GM23338 (cell line): Measurements from ENCODE around the gene RPS29. TPM values are rescaled to one million over a fixed set of nuclear protein-coding genes. Genes with fewer than 3 reads are reported as not detected.
"Not testable (repeated sequence)": the region's sequence is repeated elsewhere in the genome, so short reads cannot be mapped to it uniquely, and the experiment has no call there.

ENCODE experiments used
- ATAC-seq: fragments of 200-7000 bp; cut with Tn5 transposase; 3 replicates; pipeline ENCODE4 v1.9.1; 2020
- DNase-seq: peaks from one replicate; pipeline ENCODE4 v3.0.0-alpha.2; 2015; ENCODE audit warnings: low spot score
- H2AFZ ChIP-seq: fragments of 200-600 bp; sonication (generic); 2 replicates; pipeline ENCODE4 v1.8.0; 2016; ENCODE audit warnings: antibody characterized with exemption, mild to moderate bottlenecking, moderate library complexity
- H3F3A ChIP-seq: fragments of 200-600 bp; sonication (generic); replicated peaks from 2 replicates; pipeline ENCODE4 v1.8.0; 2017; ENCODE audit warnings: antibody characterized with exemption, mixed run types, low read depth
- H3K27ac ChIP-seq: fragments of 200-600 bp; sonication (generic); 2 replicates; pipeline ENCODE4 v1.6.1; 2016; ENCODE audit warnings: low read depth
- H3K27me3 ChIP-seq: fragments of 200-600 bp; sonication (generic); 2 replicates; pipeline ENCODE4 v1.8.0; 2016; ENCODE audit warnings: mild to moderate bottlenecking, mixed run types, moderate library complexity; ENCODE audit not compliant: insufficient read depth
- H3K36me3 ChIP-seq: fragments of 200-600 bp; sonication (generic); 2 replicates; pipeline ENCODE4 v1.8.0; 2016; ENCODE audit warnings: mild to moderate bottlenecking; ENCODE audit not compliant: insufficient read depth
- H3K4me1 ChIP-seq: fragments of 200-600 bp; sonication (generic); 2 replicates; pipeline ENCODE4 v1.8.0; 2016; ENCODE audit warnings: mild to moderate bottlenecking, moderate library complexity; ENCODE audit not compliant: insufficient read depth
- H3K4me2 ChIP-seq: fragments of 200-600 bp; sonication (generic); 2 replicates; pipeline ENCODE4 v1.7.1; 2017; ENCODE audit warnings: mixed run types
- H3K4me3 ChIP-seq: fragments of 200-600 bp; sonication (generic); 2 replicates; pipeline ENCODE4 v1.6.1; 2016; ENCODE audit warnings: mixed run types
- H3K79me2 ChIP-seq: fragments of 200-600 bp; sonication (generic); replicated peaks from 2 replicates; pipeline ENCODE4 v1.8.0; 2017; ENCODE audit warnings: mild to moderate bottlenecking; ENCODE audit not compliant: insufficient read depth
- H3K9me2 ChIP-seq: fragments of 200-600 bp; sonication (generic); 2 replicates; pipeline ENCODE4 v1.8.0; 2017; ENCODE audit not compliant: insufficient read depth
- H4K20me1 ChIP-seq: fragments of 200-600 bp; sonication (generic); replicated peaks from 2 replicates; pipeline ENCODE4 v1.8.0; 2017; ENCODE audit warnings: mild to moderate bottlenecking; ENCODE audit not compliant: insufficient read depth
- H3K27ac Mint-ChIP-seq: 2 replicates; pipeline ENCODE4 v1.8.0; 2020; ENCODE audit warnings: inconsistent platforms, mild to moderate bottlenecking, moderate library complexity, mixed read lengths
- H3K27me3 Mint-ChIP-seq: 3 replicates; pipeline ENCODE4 v1.8.0; 2022; ENCODE audit warnings: low read depth, mild to moderate bottlenecking, moderate library complexity, mixed read lengths, inconsistent platforms; ENCODE audit not compliant: insufficient read depth, poor library complexity
- H3K36me3 Mint-ChIP-seq: 3 replicates; pipeline ENCODE4 v1.8.0; 2021; ENCODE audit warnings: low read depth, mild to moderate bottlenecking, inconsistent platforms, moderate library complexity, mixed read lengths
- H3K4me1 Mint-ChIP-seq: 3 replicates; pipeline ENCODE4 v1.8.0; 2020; ENCODE audit warnings: mild to moderate bottlenecking, inconsistent platforms, mixed read lengths
- H3K4me3 Mint-ChIP-seq: 3 replicates; pipeline ENCODE4 v1.8.0; 2021; ENCODE audit warnings: moderate library complexity, mild to moderate bottlenecking, inconsistent platforms, mixed read lengths
- H3K9me3 Mint-ChIP-seq: 3 replicates; pipeline ENCODE4 v1.8.0; 2020; ENCODE audit warnings: moderate library complexity, mild to moderate bottlenecking, inconsistent platforms, mixed read lengths
- CREB1 ChIP-seq: fragments of 250-450 bp; sonication (Bioruptor Pico); IDR thresholded peaks from 2 replicates; pipeline ENCODE4 v1.5.0; 2020; ENCODE audit warnings: low read depth, mild to moderate bottlenecking, moderate library complexity
- CTCF ChIP-seq, 2 experiments: fragments of 200-600 bp in 1 of 2; sonication (generic) in 1 of 2; conservative IDR thresholded peaks; 2 replicates each; pipeline versions ENCODE4 v1.5.1 to v1.6.1; 2016 to 2017; ENCODE audit warnings: antibody characterized with exemption in 2 of 2, low read depth in 2 of 2, mild to moderate bottlenecking in 2 of 2, moderate library complexity in 1 of 2
- ETS1 ChIP-seq: IDR thresholded peaks from 2 replicates; pipeline ENCODE4 v1.6.1; 2016; ENCODE audit warnings: antibody characterized with exemption
- EZH2 ChIP-seq: fragments of 200-600 bp; sonication (generic); IDR thresholded peaks from one replicate; pipeline ENCODE4 v1.8.0; 2017; ENCODE audit warnings: antibody characterized with exemption, mild to moderate bottlenecking, low read depth; ENCODE audit not compliant: unreplicated experiment
- JUNB ChIP-seq: IDR thresholded peaks from one replicate; pipeline ENCODE4 v1.6.1; 2016; ENCODE audit warnings: antibody characterized with exemption; ENCODE audit not compliant: unreplicated experiment
- NANOG ChIP-seq: IDR thresholded peaks from 2 replicates; pipeline ENCODE4 v1.6.1; 2016; ENCODE audit warnings: antibody characterized with exemption, borderline replicate concordance
- POLR2AphosphoS5 ChIP-seq: IDR thresholded peaks from 2 replicates; pipeline ENCODE4 v1.6.1; 2016; ENCODE audit warnings: antibody characterized with exemption, low read depth
- STAT1 ChIP-seq: IDR thresholded peaks from one replicate; pipeline ENCODE4 v1.6.1; 2016; ENCODE audit warnings: antibody characterized with exemption; ENCODE audit not compliant: unreplicated experiment
- ZNF114 ChIP-seq: fragments of 250-450 bp; sonication (Bioruptor Pico); IDR thresholded peaks from 2 replicates; pipeline ENCODE4 v1.5.0; 2020; ENCODE audit warnings: mild to moderate bottlenecking, moderate library complexity
- polyA plus RNA-seq: library from polyadenylated mRNA; unstranded; fragments of >200 nt; fragmentation: Nextera tagmentation; extraction: Ambion mirVana; gene quantifications from 2 replicates; pipeline ENCODE4 v1.2.1, GENCODE V29; 2016
- total RNA-seq: library from RNA; depleted of rRNA; stranded (reverse); fragments of >200 nt; shearing (Covaris generic); gene quantifications from 2 replicates; pipeline ENCODE4 v1.2.3, GENCODE V29; 2014
- TF ChIP-seq, protein P1 (sequence below): IDR thresholded peaks from one replicate; pipeline ENCODE4 v1.6.1; 2018; ENCODE audit warnings: antibody characterized with exemption; ENCODE audit not compliant: unreplicated experiment

The RPS29 gene
- total and polyA plus RNA-seq, 2 experiments from 2014 or later = 2,560 to 3,734 TPM

GRCh38 chr14:49619273-49619672 is 33.1 kb upstream of the RPS29 start:
- H2AFZ ChIP-seq, H3K9me3 Mint-ChIP-seq, H3K9me2 ChIP-seq, H3K27me3 ChIP-seq, DNase-seq, ATAC-seq, H3K27me3 Mint-ChIP-seq: not testable (repeated sequence)
- Histone ChIP-seq H3K36me3 (peaks cover 15% of the 10 kb centered on the region; the same call in 1 of the 2 replicates), H3F3A (peaks cover 13% of the 10 kb centered on the region), H3K79me2 (peaks cover 51% of the 10 kb centered on the region), H3K4me2 (peak overlapping the region; percentile 80), H4K20me1 (peaks cover 29% of the 10 kb centered on the region), H3K27ac (0 out of 2 replicates have a peak overlapping the region, but pooled peaks have one; percentile 95), H3K4me3 (peak overlapping the region; percentile 94), H3K4me1 (peaks cover 11% of the 10 kb centered on the region)
- peaks cover 40% of the 10 kb centered on the region for H3K36me3 Mint-ChIP-seq
- H3K4me3 Mint-ChIP-seq = peak overlapping the region; percentile 99
- peak overlapping the region; percentile 98 for H3K27ac Mint-ChIP-seq
- H3K4me1 Mint-ChIP-seq = peaks cover 18% of the 10 kb centered on the region

DNA sequence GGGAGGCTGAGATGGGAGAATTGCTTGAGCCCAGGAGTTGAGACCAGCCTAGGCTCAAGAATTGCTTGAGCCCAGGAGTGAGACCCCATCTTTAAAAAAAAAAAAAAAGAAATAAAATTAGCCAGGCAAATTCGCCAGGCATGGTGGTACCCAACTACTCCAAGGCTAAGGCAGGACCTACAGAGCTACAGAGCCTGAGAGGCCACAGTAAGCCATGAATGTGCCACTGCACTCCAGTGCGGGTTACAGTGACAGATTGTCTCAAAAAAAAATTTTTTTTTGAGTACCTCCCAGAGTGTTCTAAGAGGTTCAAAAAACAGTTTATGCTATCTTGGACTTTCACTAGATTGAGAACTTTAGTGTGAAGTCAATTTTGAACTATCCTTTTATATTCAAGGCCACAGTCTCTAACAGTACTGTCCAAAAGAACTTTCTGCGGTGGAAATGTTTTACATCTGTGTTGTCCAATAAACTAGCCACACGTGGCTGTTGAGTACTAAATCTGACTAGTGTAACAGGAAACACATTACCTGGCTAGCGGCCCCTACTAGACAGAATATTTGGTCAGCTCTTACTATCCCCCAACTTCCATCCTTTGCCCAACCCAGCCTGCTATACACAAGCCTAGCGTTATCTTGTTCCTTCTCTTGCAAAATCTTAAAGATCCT is 31.8 kb upstream of the RPS29 start:
- H3K4me3 ChIP-seq = no peak overlapping the region
- Mint-ChIP-seq H3K4me3 (peak overlapping the region; percentile 3; the same call in 1 of the 3 replicates), H3K4me1 (peaks cover 15% of the 10 kb centered on the region), H3K27ac (no peak overlapping the region), H3K36me3 (peaks cover 43% of the 10 kb centered on the region), H3K9me3 (no peaks in the 10 kb centered on the region), H3K27me3 (no peaks in the 10 kb centered on the region)
- DNase-seq (no peak), ATAC-seq (no peak)
- H3K4me1 ChIP-seq = peaks cover 11% of the 10 kb centered on the region
- no peaks in the 10 kb centered on the region for H3K9me2 ChIP-seq
- H4K20me1 ChIP-seq = peaks cover 34% of the 10 kb centered on the region
- peaks cover 54% of the 10 kb centered on the region for H3K79me2 ChIP-seq
- no peaks in the 10 kb centered on the region for H3K27me3 ChIP-seq
- H3K4me2 ChIP-seq = no peak overlapping the region
- peak overlapping the region; percentile 74; the same call in 1 of the 2 replicates for H3K27ac ChIP-seq
- H3F3A ChIP-seq = peaks cover 10% of the 10 kb centered on the region
- TF ChIP-seq CTCF (conservative IDR thresholded peaks at IDR 0.05; ENCODE audit: low read depth in 2 of 2) (no peak), NANOG (no peak), STAT1 (no peak), POLR2AphosphoS5 (0 out of 2 replicates have a peak, but pooled peaks have one; percentile 13), JUNB (no peak), ETS1 (no peak)
- H2AFZ ChIP-seq = no peak overlapping the region
- peaks cover 19% of the 10 kb centered on the region; the same call in 1 of the 2 replicates for H3K36me3 ChIP-seq

DNA sequence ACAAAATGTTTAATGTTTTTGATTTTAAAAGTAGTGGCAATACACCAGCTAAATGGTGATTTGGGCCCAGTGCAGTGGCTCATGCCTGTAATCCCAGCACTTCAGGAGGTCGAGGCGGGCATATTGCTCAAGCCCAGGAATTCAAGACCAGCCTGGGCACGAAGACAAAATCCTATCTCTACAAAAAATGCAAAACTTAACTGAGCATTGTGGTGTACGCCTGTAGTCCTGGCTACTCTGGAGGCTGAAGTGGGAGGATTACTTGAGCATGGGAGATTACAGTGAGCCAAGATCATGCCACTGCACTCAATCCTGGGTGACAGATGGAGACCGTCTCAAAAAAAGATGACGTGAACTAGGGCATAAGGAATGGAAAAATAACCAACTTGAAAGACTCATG is 29.6 kb upstream of the RPS29 start:
- no peaks in the 10 kb centered on the region for H3K27me3 Mint-ChIP-seq
- no peaks in the 10 kb centered on the region for H3K9me3 Mint-ChIP-seq
- ATAC-seq = no peak
- TF ChIP-seq CREB1 (CRISPR knock-in tag) (no peak), EZH2 (no peak), STAT1 (no peak), CTCF (conservative IDR thresholded peaks at IDR 0.05; ENCODE audit: low read depth in 2 of 2) (no peak), ZNF114 (CRISPR knock-in tag) (no peak)
- TF ChIP-seq, protein P1, sequence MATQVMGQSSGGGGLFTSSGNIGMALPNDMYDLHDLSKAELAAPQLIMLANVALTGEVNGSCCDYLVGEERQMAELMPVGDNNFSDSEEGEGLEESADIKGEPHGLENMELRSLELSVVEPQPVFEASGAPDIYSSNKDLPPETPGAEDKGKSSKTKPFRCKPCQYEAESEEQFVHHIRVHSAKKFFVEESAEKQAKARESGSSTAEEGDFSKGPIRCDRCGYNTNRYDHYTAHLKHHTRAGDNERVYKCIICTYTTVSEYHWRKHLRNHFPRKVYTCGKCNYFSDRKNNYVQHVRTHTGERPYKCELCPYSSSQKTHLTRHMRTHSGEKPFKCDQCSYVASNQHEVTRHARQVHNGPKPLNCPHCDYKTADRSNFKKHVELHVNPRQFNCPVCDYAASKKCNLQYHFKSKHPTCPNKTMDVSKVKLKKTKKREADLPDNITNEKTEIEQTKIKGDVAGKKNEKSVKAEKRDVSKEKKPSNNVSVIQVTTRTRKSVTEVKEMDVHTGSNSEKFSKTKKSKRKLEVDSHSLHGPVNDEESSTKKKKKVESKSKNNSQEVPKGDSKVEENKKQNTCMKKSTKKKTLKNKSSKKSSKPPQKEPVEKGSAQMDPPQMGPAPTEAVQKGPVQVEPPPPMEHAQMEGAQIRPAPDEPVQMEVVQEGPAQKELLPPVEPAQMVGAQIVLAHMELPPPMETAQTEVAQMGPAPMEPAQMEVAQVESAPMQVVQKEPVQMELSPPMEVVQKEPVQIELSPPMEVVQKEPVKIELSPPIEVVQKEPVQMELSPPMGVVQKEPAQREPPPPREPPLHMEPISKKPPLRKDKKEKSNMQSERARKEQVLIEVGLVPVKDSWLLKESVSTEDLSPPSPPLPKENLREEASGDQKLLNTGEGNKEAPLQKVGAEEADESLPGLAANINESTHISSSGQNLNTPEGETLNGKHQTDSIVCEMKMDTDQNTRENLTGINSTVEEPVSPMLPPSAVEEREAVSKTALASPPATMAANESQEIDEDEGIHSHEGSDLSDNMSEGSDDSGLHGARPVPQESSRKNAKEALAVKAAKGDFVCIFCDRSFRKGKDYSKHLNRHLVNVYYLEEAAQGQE = no peak

More for the DNA sequence above, 29.6 kb upstream of the RPS29 start:
- Histone ChIP-seq H3K4me3 (no peak overlapping the region), H2AFZ (no peak overlapping the region), H3K27me3 (no peaks in the 10 kb centered on the region), H3K79me2 (peaks cover 44% of the 10 kb centered on the region), H3K36me3 (peaks cover 19% of the 10 kb centered on the region), H4K20me1 (peaks cover 35% of the 10 kb centered on the region), H3K4me1 (no peaks in the 10 kb centered on the region; the same call in 1 of the 2 replicates), H3K9me2 (no peaks in the 10 kb centered on the region), H3K4me2 (no peak overlapping the region), H3F3A (peaks cover 10% of the 10 kb centered on the region), H3K27ac (peak overlapping the region; percentile 74)
- no peak for DNase-seq
- H3K4me3 Mint-ChIP-seq = no peak overlapping the region
- H3K4me1 Mint-ChIP-seq = peaks cover 3% of the 10 kb centered on the region; the same call in 2 of the 3 replicates
- H3K36me3 Mint-ChIP-seq = peaks cover 47% of the 10 kb centered on the region
- no peak overlapping the region; the same call in 1 of the 2 replicates for H3K27ac Mint-ChIP-seq
